SJCRH30 (cell line): ENCODE data around the gene PHC1. TPM values are rescaled to one million over a fixed set of nuclear protein-coding genes. Genes with fewer than 3 reads are reported as not detected.
"Not testable (repeated sequence)": the region's sequence is repeated elsewhere in the genome, so short reads cannot be mapped to it uniquely, and the experiment has no call there.

Experiments used
- DNase-seq, 2 experiments: peaks; one replicate each; pipeline ENCODE4 v3.0.0-alpha.2; 2015 to 2020
- H3K27ac ChIP-seq: fragments of 250-450 bp; sonication (Bioruptor Pico); 2 replicates; pipeline ENCODE4 v1.5.1; 2020; ENCODE audit warnings: mild to moderate bottlenecking, moderate library complexity
- H3K27me3 ChIP-seq: fragments of 250-450 bp; sonication (Bioruptor Pico); 2 replicates; pipeline ENCODE4 v1.5.1; 2020; ENCODE audit warnings: mild to moderate bottlenecking, moderate library complexity
- H3K36me3 ChIP-seq: fragments of 250-450 bp; sonication (Bioruptor Pico); 2 replicates; pipeline ENCODE4 v1.5.1; 2020; ENCODE audit warnings: mild to moderate bottlenecking, moderate library complexity
- H3K4me1 ChIP-seq: fragments of 250-450 bp; sonication (Bioruptor Pico); 2 replicates; pipeline ENCODE4 v1.5.1; 2020; ENCODE audit warnings: mild to moderate bottlenecking, moderate library complexity
- H3K4me3 ChIP-seq: fragments of 250-450 bp; sonication (Bioruptor Pico); 2 replicates; pipeline ENCODE4 v1.5.1; 2020; ENCODE audit warnings: mild to moderate bottlenecking, moderate library complexity
- H3K9me3 ChIP-seq: fragments of 250-450 bp; sonication (Bioruptor Pico); replicated peaks from 2 replicates; pipeline ENCODE4 v1.5.1; 2020; ENCODE audit warnings: mild to moderate bottlenecking, moderate library complexity
- total RNA-seq: library from RNA; depleted of rRNA; stranded (reverse); fragments of >200 nt; shearing (Covaris generic); gene quantifications from 2 replicates; pipeline ENCODE4 v1.2.3, GENCODE V29; 2014

Gene PHC1
- total RNA-seq, 1 experiment from 2014 or later = 49.8 TPM

DNA sequence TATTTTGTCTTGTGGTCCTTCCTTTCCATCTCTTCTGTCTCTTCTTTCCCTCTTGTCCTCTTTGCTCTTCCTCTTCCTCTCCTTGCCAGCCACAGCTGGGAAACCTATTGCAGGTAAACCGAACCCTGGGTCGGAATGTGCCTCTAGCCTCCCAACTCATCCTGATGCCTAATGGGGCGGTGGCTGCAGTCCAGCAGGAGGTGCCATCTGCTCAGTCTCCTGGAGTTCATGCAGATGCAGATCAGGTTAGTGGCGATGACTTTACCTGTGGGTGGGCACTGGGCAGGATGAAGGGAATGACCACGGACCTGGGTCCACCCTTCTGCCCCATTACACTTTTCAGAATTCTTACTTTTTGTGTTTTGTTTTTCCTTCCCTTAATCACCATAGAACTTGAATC, 8.2 kb downstream of the PHC1 start:
- H3K4me3 ChIP-seq = no peak overlapping the region
- H3K27ac ChIP-seq = no peak overlapping the region
- DNase-seq = no peak
- no peaks in the 10 kb centered on the region for H3K4me1 ChIP-seq
- no peaks in the 10 kb centered on the region for H3K9me3 ChIP-seq
- H3K36me3 ChIP-seq = peaks cover 13% of the 10 kb centered on the region
- no peaks in the 10 kb centered on the region for H3K27me3 ChIP-seq

DNA sequence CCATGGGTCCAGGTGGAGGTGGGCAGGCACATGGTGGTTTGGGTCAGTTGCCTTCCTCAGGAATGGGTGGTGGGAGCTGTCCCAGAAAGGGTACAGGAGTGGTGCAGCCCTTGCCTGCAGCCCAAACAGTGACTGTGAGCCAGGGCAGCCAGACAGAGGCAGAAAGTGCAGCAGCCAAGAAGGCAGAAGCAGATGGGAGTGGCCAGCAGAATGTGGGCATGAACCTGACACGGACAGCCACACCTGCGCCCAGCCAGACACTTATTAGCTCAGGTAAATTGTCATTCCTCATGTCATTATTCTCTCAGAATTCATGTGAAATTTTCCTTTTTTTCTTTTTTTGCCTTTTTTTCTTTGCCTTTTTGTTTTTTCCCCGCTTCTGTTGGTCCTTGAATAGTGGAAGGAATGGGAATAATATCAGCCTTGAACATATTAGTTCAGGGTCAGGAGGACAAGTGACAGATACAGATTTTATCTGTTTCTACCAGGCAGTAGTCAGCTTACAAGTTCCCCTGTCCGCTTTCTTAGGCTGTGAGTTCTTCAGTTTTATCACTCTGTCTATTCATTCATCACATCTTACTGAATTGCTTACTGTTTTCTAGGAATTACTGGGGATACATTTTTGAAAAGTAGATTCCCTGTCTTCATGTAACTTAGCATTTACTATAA, 16.5 kb downstream of the PHC1 start:
- not testable (repeated sequence) for H3K9me3 ChIP-seq, H3K27ac ChIP-seq, DNase-seq, H3K27me3 ChIP-seq, H3K4me3 ChIP-seq, H3K4me1 ChIP-seq
- H3K36me3 ChIP-seq = peaks cover 12% of the 10 kb centered on the region; the same call in 1 of the 2 replicates

DNA sequence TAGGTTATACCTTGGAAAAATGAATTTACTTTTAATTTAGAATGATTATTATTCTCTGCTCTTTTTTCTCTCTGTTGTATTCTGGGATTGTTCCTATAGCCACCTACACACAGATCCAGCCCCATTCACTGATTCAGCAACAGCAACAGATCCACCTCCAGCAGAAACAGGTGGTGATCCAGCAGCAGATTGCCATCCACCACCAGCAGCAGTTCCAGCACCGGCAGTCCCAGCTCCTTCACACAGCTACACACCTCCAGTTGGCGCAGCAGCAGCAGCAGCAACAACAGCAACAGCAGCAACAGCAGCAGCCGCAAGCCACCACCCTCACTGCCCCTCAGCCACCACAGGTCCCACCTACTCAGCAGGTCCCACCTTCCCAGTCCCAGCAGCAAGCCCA, 18.2 kb downstream of the PHC1 start:
- H3K27me3 ChIP-seq, H3K27ac ChIP-seq, H3K4me1 ChIP-seq, DNase-seq, H3K4me3 ChIP-seq, H3K9me3 ChIP-seq: not testable (repeated sequence)
- H3K36me3 ChIP-seq = peaks cover 14% of the 10 kb centered on the region

DNA sequence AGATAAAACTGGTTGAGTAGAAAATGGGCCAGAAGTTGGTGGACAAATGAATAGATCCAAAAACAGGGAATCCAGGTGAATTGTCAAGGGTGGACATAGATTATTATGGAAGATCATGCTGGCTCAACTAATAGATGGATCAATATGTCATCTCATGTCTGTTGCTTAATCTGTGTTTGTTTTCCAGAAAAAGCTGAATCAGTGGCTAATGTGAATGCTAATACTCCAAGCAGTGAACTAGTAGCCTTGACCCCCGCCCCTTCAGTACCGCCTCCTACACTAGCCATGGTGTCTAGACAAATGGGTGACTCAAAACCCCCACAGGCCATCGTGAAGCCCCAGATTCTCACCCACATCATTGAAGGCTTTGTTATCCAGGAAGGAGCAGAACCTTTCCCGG, 19.8 kb downstream of the PHC1 start:
- peaks cover 20% of the 10 kb centered on the region for H3K36me3 ChIP-seq

DNA sequence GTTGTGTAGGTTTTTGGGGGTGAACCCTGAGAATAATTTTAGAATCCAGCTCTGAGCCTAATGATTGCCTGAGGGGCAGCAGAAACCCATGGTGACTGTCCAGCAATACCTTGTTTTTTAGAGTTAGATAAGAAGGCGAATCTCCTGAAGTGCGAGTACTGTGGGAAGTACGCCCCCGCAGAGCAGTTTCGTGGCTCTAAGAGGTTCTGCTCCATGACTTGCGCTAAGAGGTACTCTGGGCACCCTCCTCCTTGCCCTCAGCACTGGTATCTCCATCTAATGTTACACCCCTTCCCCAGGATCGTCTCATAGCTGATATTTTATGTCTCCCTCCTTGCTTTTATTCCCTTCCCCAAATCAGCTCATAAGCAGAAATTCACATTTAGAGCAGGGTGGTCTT, 22.4 kb downstream of the PHC1 start:
- no peak overlapping the region for H3K27ac ChIP-seq
- no peaks in the 10 kb centered on the region for H3K27me3 ChIP-seq
- no peak overlapping the region for H3K4me3 ChIP-seq
- peaks cover 22% of the 10 kb centered on the region for H3K36me3 ChIP-seq
- no peaks in the 10 kb centered on the region for H3K4me1 ChIP-seq
- no peaks in the 10 kb centered on the region for H3K9me3 ChIP-seq
- DNase-seq = no peak

More for the DNA sequence above, 19.8 kb downstream of the PHC1 start:
- not testable (repeated sequence) for H3K9me3 ChIP-seq, H3K4me1 ChIP-seq, H3K4me3 ChIP-seq, DNase-seq, H3K27me3 ChIP-seq, H3K27ac ChIP-seq

DNA sequence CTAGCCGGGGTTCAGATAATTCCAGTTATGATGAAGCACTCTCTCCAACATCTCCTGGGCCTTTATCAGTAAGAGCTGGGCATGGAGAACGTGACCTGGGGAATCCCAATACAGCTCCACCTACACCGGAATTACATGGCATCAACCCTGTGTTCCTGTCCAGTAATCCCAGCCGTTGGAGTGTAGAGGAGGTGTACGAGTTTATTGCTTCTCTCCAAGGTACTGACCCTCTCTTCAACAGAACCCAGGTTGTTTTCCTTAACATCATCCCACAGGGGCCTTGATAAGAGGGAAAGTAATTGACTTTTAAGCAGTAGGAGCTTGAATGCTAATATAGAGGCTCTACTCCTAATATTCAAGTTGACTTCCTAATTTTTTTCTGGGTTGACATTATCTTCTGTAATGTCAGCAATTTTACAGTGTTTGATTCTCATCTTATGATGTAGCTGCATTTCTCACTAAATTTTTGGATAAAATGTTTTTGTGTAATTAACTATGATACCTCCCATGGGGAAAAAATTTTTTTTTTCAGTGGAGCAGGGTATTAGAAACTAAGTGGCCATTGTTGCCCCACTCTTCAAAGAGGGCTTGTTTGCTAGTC, 23.6 kb downstream of the PHC1 start:
- H3K27ac ChIP-seq, H3K27me3 ChIP-seq, H3K4me3 ChIP-seq, H3K4me1 ChIP-seq, H3K9me3 ChIP-seq, DNase-seq: not testable (repeated sequence)
- H3K36me3 ChIP-seq = peaks cover 31% of the 10 kb centered on the region

DNA sequence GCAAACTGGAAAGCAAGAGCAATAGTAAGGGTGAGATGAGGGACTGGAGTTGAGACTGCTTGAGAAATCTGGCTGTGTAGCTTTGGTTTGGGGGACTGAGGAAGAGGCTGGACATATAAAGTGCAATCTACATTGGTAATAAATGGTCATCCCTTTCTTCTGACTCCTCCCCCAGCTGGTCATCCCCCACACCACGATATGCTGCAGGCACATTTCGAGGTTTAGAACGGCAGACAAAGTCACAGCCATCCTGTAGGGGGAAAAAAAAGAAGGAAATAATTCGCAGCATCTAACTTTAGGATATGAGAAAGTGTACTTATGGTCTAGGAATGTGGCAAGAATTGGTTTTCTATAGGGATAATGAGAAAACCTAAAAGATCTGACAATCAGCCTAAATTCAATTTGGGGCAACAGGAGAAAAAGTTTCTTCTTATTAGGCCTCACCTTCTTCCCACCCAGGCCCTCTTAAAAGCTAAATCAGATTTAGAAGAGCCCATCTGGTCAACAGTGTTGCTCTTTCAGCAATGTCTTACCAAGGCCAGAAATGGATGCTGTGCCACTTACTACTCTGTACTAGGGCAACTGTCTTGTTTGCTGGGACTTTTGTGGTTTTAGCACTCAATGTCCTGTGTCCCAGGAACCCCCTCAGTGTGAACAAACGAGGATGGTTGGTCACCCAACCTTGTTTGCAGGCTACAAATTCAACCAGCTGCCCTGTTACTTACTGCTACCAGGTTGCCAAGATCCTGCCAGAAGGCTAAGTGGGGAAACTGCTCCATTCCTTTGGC, 27.6 kb downstream of the PHC1 start:
- no peak for DNase-seq
- no peak overlapping the region for H3K27ac ChIP-seq
- peaks cover 54% of the 10 kb centered on the region for H3K36me3 ChIP-seq
- no peaks in the 10 kb centered on the region for H3K4me1 ChIP-seq
- no peaks in the 10 kb centered on the region for H3K27me3 ChIP-seq
- no peaks in the 10 kb centered on the region for H3K9me3 ChIP-seq
- H3K4me3 ChIP-seq = no peak overlapping the region

DNA sequence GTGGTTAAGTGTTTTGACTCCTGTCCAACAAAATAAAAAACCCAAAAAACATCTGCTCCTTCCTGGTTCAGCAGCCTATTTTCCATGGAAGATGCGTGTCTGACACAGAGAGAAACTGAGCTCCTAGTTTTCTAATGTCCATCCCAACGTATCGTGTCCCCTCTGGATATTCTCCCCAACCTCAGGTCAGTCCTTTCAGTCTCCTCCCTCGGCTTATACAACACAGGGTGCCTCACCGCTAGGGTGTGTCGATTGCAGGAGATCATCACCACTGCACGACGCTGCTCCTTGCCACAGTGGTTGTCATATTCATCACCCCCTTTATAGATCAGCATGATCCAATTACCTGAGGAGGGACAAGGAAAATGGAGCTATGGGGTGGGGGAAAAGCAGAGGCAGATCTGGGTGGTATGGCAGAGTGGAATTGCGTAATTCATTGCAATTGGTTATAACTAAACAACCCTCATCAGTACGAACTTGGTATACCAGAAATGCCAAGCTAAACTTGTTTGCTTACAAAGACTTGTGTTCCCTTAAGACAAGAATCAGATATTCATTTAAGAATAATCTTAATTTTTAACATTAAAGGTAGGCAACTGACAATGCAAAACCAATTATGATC, 29.4 kb downstream of the PHC1 start:
- no peak overlapping the region for H3K4me3 ChIP-seq
- no peaks in the 10 kb centered on the region for H3K9me3 ChIP-seq
- H3K4me1 ChIP-seq = peaks cover 6% of the 10 kb centered on the region
- H3K27ac ChIP-seq = no peak overlapping the region
- no peak for DNase-seq
- H3K27me3 ChIP-seq = no peaks in the 10 kb centered on the region
- peaks cover 45% of the 10 kb centered on the region for H3K36me3 ChIP-seq

DNA sequence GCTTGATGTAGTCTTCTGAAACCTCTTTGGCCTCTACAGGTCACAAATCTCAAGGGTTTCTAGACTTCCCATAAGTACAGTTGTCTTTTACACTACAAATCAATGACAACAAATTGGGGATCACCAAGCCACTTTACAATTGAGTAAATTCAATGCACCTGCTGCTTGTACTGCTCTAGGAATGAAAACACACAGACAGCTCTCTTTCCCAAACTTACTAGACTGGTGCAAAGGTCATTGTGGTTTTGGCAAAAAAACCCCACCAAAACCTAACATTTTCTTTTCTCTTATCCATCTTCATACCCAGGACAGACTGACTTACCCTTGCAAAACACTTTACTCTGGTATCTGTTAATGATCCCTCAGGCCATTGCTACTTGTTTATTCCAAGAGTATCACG, 32.4 kb downstream of the PHC1 start:
- Histone ChIP-seq H3K4me1 (peaks cover 6% of the 10 kb centered on the region), H3K36me3 (peaks cover 40% of the 10 kb centered on the region), H3K4me3 (no peak overlapping the region), H3K27me3 (no peaks in the 10 kb centered on the region), H3K9me3 (no peaks in the 10 kb centered on the region), H3K27ac (no peak overlapping the region)
- no peak for DNase-seq

DNA sequence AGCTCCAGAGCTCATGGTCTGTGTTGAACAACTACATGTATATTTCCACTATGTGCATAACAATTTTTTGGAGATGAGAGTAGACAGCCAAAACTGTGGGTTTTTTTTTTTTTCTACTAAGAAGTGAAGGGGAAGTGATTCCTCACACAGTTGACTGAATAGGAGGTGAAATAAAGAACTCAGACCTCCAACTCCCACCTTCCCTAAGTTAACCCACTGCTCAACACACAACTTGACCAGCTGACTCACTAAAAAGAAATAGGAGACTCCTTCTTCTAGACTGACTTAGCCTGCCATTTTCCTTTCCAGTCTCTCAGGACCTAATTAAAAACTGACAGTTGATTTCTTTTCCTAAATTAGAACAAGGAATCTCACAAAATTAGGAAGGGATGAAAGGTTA, 33.4 kb downstream of the PHC1 start:
- Histone ChIP-seq H3K4me1 (peaks cover 6% of the 10 kb centered on the region), H3K9me3 (no peaks in the 10 kb centered on the region), H3K27ac (no peak overlapping the region), H3K27me3 (no peaks in the 10 kb centered on the region), H3K4me3 (no peak overlapping the region; the same call in 1 of the 2 replicates), H3K36me3 (peaks cover 31% of the 10 kb centered on the region)
- no peak for DNase-seq

DNA sequence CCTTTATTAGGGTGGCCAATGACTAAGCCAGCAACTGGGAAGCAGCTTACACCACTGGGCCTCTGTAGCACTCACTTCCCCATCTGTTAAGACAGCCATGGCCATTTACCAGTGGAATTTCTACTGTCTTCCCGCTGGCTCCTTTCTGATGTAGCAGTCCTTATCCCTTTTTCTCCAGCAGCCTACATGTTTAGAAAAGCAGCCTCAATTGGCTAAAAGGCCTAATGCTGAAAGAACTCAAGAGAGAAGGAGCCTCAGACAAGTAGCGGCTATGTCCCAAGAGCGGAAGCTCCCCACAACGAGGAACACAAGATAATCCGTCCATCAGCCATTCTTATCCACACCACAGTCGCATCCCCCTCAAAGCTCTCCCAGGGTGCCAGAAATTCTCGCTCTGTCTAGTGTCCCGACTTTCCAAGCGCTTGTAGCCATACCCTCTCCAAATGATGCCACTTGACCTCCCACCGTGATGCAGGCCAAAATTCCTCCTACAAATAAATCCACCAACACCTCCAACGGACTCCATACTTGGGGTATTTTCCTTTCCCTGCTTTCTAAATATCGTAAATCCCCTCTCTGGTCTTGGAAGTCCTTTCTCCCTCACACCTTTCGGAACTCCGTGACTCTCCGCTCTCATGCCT, 34.5 kb downstream of the PHC1 start:
- Histone ChIP-seq H3K27me3 (no peaks in the 10 kb centered on the region), H3K9me3 (no peaks in the 10 kb centered on the region), H3K4me3 (peak overlapping the region; percentile 81), H3K4me1 (peaks cover 6% of the 10 kb centered on the region), H3K36me3 (peaks cover 22% of the 10 kb centered on the region), H3K27ac (peak overlapping the region; percentile 79)
- DNase-seq = peak; percentile 11 to 38

DNA sequence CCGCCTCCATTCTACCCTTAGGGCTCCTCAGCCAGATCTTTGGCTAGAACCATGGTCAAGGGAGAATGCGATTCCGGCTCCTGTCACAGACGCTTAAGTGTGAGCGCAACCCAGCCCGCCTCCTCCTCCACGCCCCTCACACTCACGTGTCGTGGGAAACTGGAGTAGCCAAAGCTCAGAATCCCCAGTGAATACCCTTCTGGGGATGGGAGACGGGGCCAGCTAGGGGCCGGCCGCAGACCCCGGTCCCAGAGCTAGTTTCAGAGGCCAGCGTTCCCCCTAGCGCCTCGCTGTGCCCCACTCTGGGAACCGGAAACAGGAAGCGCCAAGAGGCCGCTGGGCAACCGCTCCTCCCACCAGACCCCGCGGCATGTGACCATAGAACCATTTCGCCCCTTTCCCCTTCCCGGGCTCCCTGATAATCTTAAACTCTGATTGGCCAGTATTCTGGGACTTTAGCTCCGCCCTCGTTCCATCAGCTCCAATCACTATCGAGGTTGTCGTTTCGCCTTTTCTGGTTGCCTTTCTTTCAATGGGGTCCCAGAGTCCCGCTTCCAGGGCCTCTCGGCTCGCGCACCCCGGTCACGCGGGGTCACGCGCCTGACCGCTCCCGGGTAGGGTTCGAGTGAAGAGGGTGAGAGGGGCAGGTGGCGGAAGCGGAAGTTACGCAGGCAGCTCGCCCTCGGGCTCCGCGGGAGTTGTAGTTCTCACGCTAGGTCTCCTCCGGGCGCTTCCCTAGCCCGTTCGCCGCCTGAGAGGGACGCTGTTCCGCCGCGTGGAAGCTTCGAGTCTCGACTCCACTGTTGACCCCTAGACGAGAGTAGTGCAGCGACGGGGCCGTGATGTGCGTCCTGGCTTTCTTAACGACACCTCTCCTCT, 35.3 kb downstream of the PHC1 start, which contains the start of gene M6PR:
M6PR (minus strand) TSS at position 304 of the 879 bp plus-strand sequence. CDS start 3,241 bp downstream, outside the sequence.
- H3K4me3 ChIP-seq = peak within 1 kb of the TSS; percentile 81
- no peaks in the 10 kb centered on the region for H3K9me3 ChIP-seq
- H3K4me1 ChIP-seq = peaks cover 6% of the 10 kb centered on the region
- H3K27ac ChIP-seq = peak within 1 kb of the TSS; percentile 79
- DNase-seq = peak; percentile 96 to 98
- peaks cover 14% of the 10 kb centered on the region for H3K36me3 ChIP-seq
- H3K27me3 ChIP-seq = no peaks in the 10 kb centered on the region

DNA sequence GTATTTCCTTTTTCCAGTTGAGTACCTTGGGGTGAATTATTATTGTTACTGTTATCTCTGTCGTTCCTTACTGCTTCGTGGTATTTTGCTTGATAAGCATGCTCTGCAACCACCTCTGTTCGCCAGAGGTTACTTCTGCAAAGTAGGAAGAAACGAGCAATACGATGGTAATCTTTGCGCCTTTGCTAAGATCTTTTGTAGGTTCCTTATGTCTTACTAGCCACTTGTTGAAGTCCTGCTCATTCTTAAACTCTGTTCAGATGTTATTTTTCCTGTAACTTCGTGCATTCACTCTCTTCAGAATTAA, 35.9 kb downstream of the PHC1 start:
- peak overlapping the region; percentile 81 for H3K4me3 ChIP-seq
- DNase-seq = no peak
- no peaks in the 10 kb centered on the region for H3K27me3 ChIP-seq

More for the DNA sequence above, 35.9 kb downstream of the PHC1 start:
- peaks cover 6% of the 10 kb centered on the region for H3K4me1 ChIP-seq
- no peaks in the 10 kb centered on the region for H3K9me3 ChIP-seq
- peak overlapping the region; percentile 79 for H3K27ac ChIP-seq
- H3K36me3 ChIP-seq = peaks cover 8% of the 10 kb centered on the region
